Measurements from ENCODE around the gene FAM171A1.
"Not testable (repeated sequence)": the region's sequence is repeated elsewhere in the genome, so short reads cannot be mapped to it uniquely, and the experiment has no call there.

Gene FAM171A1

GRCh38 chr10:15237351-15237750, 133.7 kb downstream of the FAM171A1 start:
- DNase-seq, result peak; percentile 59

DNA sequence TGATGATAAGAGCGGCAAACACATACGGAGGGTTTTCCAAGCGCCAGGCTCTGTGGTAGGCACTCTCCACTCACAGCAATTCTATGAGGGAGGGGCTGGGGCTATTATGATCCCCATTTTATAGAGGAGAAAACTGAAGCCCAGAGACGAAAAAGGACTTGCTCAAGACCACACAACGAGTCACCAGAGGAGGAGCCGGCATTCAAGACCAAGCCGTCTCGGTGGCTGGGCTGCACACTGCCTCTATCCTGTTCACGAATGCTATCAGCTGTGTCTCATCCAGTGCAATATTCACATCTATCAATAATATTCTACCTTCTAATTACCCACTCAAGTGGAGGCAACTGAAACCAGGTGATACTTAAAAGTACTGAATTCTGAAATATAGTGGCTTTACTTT, 134.7 kb downstream of the FAM171A1 start:
- peak; percentile 32 for DNase-seq

GRCh38 chr10:15232279-15232678, 138.8 kb downstream of the FAM171A1 start:
- no peak for DNase-seq

DNA sequence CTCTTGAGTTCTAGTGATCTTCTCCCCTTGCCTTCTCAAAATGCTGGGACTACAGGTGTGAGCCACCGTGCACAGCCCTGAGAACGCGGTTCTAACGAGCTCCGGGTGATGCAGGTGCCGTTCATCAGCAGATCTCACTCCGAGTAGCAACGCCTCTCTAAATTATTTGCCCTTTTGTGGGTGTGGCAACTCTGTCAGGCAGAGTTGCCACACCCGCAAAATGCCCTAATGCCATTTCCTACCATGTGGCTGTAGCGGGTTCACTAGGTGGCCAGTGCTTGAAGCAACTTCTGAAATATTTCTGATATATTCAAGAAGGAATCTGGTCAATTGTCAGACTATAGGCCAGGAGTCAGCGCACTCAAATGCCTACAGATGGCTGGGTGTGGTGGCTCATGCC, 139.7 kb downstream of the FAM171A1 start:
- no peak for DNase-seq

- no peak for DNase-seq
These were observed 140.8 kb downstream of the FAM171A1 start for GRCh38 chr10:15230257-15230656.

- DNase-seq, result no peak
These were observed 141.8 kb downstream of the FAM171A1 start for GRCh38 chr10:15229268-15229667.

DNA sequence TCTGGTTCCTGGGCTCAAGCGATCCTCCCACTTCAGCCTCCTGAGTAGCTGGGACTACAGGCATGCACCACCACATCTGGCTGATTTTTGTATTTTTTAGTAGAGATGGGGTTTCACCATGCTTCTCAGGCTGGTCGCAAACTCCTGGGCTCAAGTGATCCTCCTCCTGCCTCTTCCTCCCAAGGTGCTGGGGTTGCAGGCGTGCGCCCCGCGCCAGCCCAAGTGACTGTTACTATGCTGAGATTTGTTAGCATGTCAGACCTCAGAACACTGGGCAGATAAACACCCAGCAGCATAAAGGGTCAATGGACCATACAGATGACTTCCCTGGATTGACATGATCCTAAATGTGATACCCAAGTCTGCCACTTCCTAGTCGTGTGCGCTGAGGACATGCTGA, 142.7 kb downstream of the FAM171A1 start:
- no peak for DNase-seq

- no peak for DNase-seq
These were observed 143.3 kb downstream of the FAM171A1 start for GRCh38 chr10:15227611-15228372.

GRCh38 chr10:15225511-15225910, 145.6 kb downstream of the FAM171A1 start:
- no peak for DNase-seq

GRCh38 chr10:15224948-15225347, 146.1 kb downstream of the FAM171A1 start:
- DNase-seq, result no peak

DNA sequence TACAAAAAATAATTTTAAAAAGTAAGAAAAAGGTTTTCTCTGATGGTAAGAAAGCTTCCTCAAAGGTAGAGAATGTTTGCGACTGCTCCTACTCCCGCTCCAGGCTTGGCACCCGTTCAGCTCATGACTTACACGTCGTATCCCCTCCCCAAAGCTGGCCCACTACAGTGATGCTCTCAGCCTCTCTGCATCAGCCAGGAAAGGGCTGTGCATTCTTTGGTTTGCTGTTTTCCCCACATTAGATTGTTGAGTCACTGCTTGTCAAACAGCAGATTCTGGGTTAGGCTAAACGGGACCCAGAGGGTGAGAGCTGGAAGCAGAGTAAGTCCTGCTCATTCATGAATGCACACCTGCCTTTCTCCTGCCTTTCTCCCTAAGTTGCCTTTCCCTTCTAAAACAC, 147.9 kb downstream of the FAM171A1 start:
- peak; percentile 74 for DNase-seq

GRCh38 chr10:15222511-15222910, 148.6 kb downstream of the FAM171A1 start:
- peak; percentile 44 for DNase-seq

GRCh38 chr10:15220445-15220844, 150.6 kb downstream of the FAM171A1 start:
- DNase-seq, result no peak

- DNase-seq, result no peak
These were observed 154.4 kb downstream of the FAM171A1 start for GRCh38 chr10:15216700-15217099.

DNA sequence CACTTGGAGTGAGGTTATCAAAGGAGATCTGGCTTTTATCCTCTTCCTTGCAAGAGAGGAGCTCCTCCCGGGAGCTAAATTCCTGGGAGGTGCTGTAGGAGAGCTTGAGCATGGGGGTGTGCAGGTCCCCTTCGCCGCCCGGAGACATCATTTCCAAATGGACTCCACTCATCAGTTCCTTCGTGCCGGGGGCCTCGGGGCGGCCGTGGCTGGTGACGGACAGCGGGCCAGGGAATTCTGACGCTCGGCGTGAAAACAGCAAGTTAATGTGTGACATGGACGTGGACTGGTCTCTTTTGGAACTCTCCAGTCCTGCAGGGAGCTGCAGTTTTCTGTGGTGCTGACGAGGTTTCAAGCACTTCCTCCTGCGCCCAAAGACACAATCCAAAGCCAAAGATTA, 156.9 kb downstream of the FAM171A1 start:
- no peak for DNase-seq

GRCh38 chr10:15213461-15213861, 157.6 kb downstream of the FAM171A1 start:
- DNase-seq, result no peak

- peak; percentile 66 for DNase-seq
These were observed 159.6 kb downstream of the FAM171A1 start for GRCh38 chr10:15211464-15211979.

DNA sequence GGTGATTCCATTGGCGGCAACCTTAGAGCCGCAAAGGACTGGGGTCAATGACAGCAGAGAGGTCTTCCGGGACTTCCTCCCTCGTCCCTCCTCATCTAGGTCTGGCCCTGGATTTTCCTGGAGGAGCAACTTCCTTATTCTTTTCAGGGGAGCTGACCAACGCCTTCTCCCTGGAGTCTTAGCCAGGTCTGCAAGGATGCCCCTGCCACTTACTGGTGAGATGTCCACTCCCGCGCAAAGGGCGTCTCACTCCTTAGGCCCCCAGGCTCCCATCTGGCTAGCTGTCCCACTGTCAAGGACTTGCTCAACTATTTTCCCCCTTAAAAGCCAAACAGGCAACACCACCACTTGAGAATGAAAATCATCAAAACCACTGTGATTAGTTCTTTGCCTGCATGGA, 160.6 kb downstream of the FAM171A1 start:
- no peak for DNase-seq

- peak; percentile 24 for DNase-seq
These were observed 161.1 kb downstream of the FAM171A1 start for GRCh38 chr10:15209827-15210509.

- DNase-seq, result no peak
These were observed 162.9 kb downstream of the FAM171A1 start for GRCh38 chr10:15208221-15208620.

DNA sequence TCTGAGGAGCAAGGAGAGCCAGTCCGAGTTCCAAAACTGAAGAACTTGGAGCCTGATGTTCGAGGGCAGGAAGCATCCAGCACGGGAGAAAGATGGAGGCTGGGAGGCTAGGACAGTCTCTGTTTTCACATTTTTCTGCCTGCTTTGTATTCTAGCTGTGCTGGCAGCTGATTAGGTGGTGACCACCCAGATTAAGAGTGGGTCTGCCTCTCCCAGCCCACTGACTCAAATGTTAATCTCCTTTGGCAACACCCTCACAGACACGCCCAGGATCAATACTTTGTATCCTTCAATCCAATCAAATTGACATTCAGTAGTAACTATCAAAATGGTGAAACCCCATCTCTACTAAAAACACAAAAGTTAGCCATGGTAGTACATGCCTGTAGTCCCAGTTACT, 163.7 kb downstream of the FAM171A1 start:
- DNase-seq, result not testable (repeated sequence)

- DNase-seq, result no peak
These were observed 168.4 kb downstream of the FAM171A1 start for GRCh38 chr10:15202639-15203038.

DNA sequence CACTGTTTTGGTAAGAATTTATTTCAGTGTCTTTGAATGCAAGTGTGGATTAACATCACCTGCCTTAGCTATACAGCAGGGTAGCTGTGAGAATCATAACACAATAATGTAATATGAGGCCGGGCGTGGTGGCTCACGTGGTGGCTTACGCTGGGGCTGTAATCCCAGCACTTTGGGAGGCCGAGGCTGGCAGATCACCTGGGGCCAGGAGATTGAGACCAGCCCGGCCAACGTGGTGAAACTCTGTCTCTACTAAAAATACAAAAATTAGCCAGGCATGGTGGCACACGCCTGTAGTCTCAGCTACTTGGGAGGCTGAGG, 168.8 kb downstream of the FAM171A1 start:
- DNase-seq, result not testable (repeated sequence)

- peak; percentile 77 for DNase-seq
These were observed 169.3 kb downstream of the FAM171A1 start for GRCh38 chr10:15201589-15202300.
